ENCODE measurements around the gene RANBP10. TPM values are rescaled to one million over a fixed set of nuclear protein-coding genes. Genes with fewer than 3 reads are reported as not detected.

Gene RANBP10
- total and polyA plus RNA-seq, 2 of the 13 experiments (the other 11 are each of a cell fraction or from before 2014, with no cell fraction given), result 9.2 to 22.7 TPM

- TF ChIP-seq TFDP2 (CRISPR knock-in tag; IDR thresholded peaks at IDR 0.05) (no peak), ZIK1 (CRISPR knock-in tag; IDR thresholded peaks at IDR 0.05; ENCODE audit: borderline replicate concordance, low read depth) (no peak), EHMT2 (IDR thresholded peaks at IDR 0.05; ENCODE audit: borderline replicate concordance, low read depth, low read length) (no peak), ZC3H4 (CRISPR knock-in tag; IDR thresholded peaks at IDR 0.05; ENCODE audit: borderline replicate concordance) (no peak), ELK4 (CRISPR knock-in tag; IDR thresholded peaks at IDR 0.05; ENCODE audit: borderline replicate concordance) (no peak), ZSCAN9 (CRISPR knock-in tag; IDR thresholded peaks at IDR 0.05; ENCODE audit: borderline replicate concordance) (no peak), ZBTB1 (CRISPR knock-in tag; IDR thresholded peaks at IDR 0.05; ENCODE audit: borderline replicate concordance) (no peak), PHF5A (CRISPR knock-in tag; IDR thresholded peaks at IDR 0.05; ENCODE audit: low read depth, unreplicated experiment) (no peak), POGZ (CRISPR knock-in tag; IDR thresholded peaks at IDR 0.05) (no peak), GLI4 (CRISPR knock-in tag; IDR thresholded peaks at IDR 0.05; ENCODE audit: borderline replicate concordance) (no peak), HOXA7 (CRISPR knock-in tag; IDR thresholded peaks at IDR 0.05) (no peak), THAP7 (CRISPR knock-in tag; IDR thresholded peaks at IDR 0.05) (no peak), KDM3A (CRISPR knock-in tag; IDR thresholded peaks at IDR 0.05; ENCODE audit: low read depth) (no peak), NRL (CRISPR knock-in tag; IDR thresholded peaks at IDR 0.05; ENCODE audit: borderline replicate concordance) (no peak), HMGXB3 (CRISPR knock-in tag; IDR thresholded peaks at IDR 0.05; ENCODE audit: borderline replicate concordance) (no peak), MEF2D (CRISPR knock-in tag; IDR thresholded peaks at IDR 0.05) (no peak), ZMYM2 (CRISPR knock-in tag; IDR thresholded peaks at IDR 0.05) (no peak), RBM22 (optimal IDR thresholded peaks at IDR 0.05; ENCODE audit: low read length) (peak; percentile 10), E2F1 (CRISPR knock-in tag; IDR thresholded peaks at IDR 0.05) (no peak), IRF9 (CRISPR knock-in tag; IDR thresholded peaks at IDR 0.05; ENCODE audit: borderline replicate concordance) (peak; percentile 2; the same call in 1 of the 2 replicates)
These were observed 86.6 kb downstream of the RANBP10 start (continued) for GRCh38 chr16:67719778-67720144.

All from HepG2 (cell line).